Neural progenitor cell (in vitro differentiated cells): ENCODE data around the gene MRPS17.

Source experiments
- CTCF ChIP-seq: fragments of 200-600 bp; sonication (generic); IDR thresholded peaks from 2 replicates; pipeline ENCODE4 v1.5.1; 2017; ENCODE audit warnings: antibody characterized with exemption, mild to moderate bottlenecking
- EZH2 ChIP-seq: fragments of 200-600 bp; sonication (generic); IDR thresholded peaks from 2 replicates; pipeline ENCODE4 v1.6.1; 2017; ENCODE audit warnings: antibody characterized with exemption, mild to moderate bottlenecking, moderate library complexity
- EZH2phosphoT487 ChIP-seq: fragments of 200-600 bp; sonication (generic); IDR thresholded peaks from 2 replicates; pipeline ENCODE4 v1.6.1; 2017; ENCODE audit warnings: antibody characterized with exemption

- TF ChIP-seq CTCF (no peak), EZH2 (no peak), EZH2phosphoT487 (no peak)
Measured at GRCh38 chr7:55917771-55918170, 33.9 kb upstream of the MRPS17 start.
